HepG2 (cell line): ENCODE data around the gene LRRN2. TPM values are rescaled to one million over a fixed set of nuclear protein-coding genes. Genes with fewer than 3 reads are reported as not detected.

Source experiments
- ATAC-seq: fragments of 200-7000 bp; cut with Tn5 transposase; 3 replicates; pipeline ENCODE4 v1.9.1; 2020; ENCODE audit warnings: mild to moderate bottlenecking, moderate library complexity
- BruUV-seq: library from RNA; stranded (reverse); fragments of 400-500 nt; replicated peaks from 2 replicates; lab custom pipeline; 2021; lab: Mats Ljungman, UMichigan
- CTCF ChIA-PET: fragments of 300-600 bp; formaldehyde crosslinking; extraction: SDS; loops from one replicate; lab custom pipeline; 2021; ENCODE audit warnings: low total read pairs, inconsistent platforms, low intra/inter-chr PET ratio; lab: Yijun Ruan, JAX
- POLR2A ChIA-PET: fragments of 350-600 bp; sonication (Branson Sonifier 250); formaldehyde crosslinking; loops from one replicate; lab custom pipeline; 2020; ENCODE audit warnings: antibody characterized with exemption, inconsistent platforms; lab: Yijun Ruan, JAX
- DNase-seq: peaks from one replicate; pipeline ENCODE4 v3.0.0-alpha.2; 2015; ENCODE audit warnings: low spot score
- FAIRE-seq: peaks from 3 replicates; lab custom pipeline; 2011; peaks lifted over from hg19 to GRCh38; lab: Jason Lieb, UNC
- H2AFZ ChIP-seq: one replicate; pipeline ENCODE4 v1.6.1; 2011; ENCODE audit warnings: low read length, inconsistent platforms
- H3K27ac ChIP-seq: fragments of 300-600 bp; 3 replicates; pipeline ENCODE4 v1.8.0; 2011; ENCODE audit warnings: mixed run types, mild to moderate bottlenecking, mixed read lengths, low read length, inconsistent platforms; ENCODE audit not compliant: insufficient read depth; ENCODE audit errors: extremely low read length
- H3K27me3 ChIP-seq, 2 experiments: fragments of 200-600 bp in 1 of 2; 2 replicates in 1 of 2; 3 replicates in 1 of 2; pipeline versions ENCODE4 v1.6.0 to v1.8.0; 2011; ENCODE audit warnings: low read length in 2 of 2, mild to moderate bottlenecking in 2 of 2, moderate library complexity in 2 of 2, inconsistent platforms in 1 of 2; ENCODE audit not compliant: insufficient read depth in 2 of 2, control insufficient read depth in 1 of 2
- H3K36me3 ChIP-seq, 2 experiments: fragments of 200-600 bp in 1 of 2; replicated peaks in 1 of 2; 2 replicates in 1 of 2; 3 replicates in 1 of 2; pipeline versions ENCODE4 v1.5.1 to v1.8.0; 2011; ENCODE audit warnings: low read length in 2 of 2, inconsistent platforms in 1 of 2; ENCODE audit not compliant: insufficient read depth in 2 of 2, control insufficient read depth in 1 of 2
- H3K4me1 ChIP-seq: 2 replicates; pipeline ENCODE4 v1.5.1; 2012; ENCODE audit warnings: low read length, inconsistent platforms; ENCODE audit not compliant: insufficient read depth
- H3K4me2 ChIP-seq: 2 replicates; pipeline ENCODE4 v1.6.0; 2011; ENCODE audit warnings: low read depth, low read length, inconsistent platforms
- H3K4me3 ChIP-seq, 3 experiments: fragments of 200-600 bp in 1 of 3; sonication (generic), shearing (Covaris generic) in 1 of 3; replicated peaks in 1 of 3; 2 replicates each; pipeline ENCODE4 v1.5.1; 2011 to 2016; ENCODE audit warnings: low read length in 3 of 3, inconsistent platforms in 2 of 3, low read depth in 2 of 3, mild to moderate bottlenecking in 2 of 3, control low read depth in 1 of 3, mixed read lengths in 1 of 3; ENCODE audit not compliant: insufficient read depth in 1 of 3
- H3K79me2 ChIP-seq: one replicate; pipeline ENCODE4 v1.6.1; 2011; ENCODE audit warnings: low read length, inconsistent platforms; ENCODE audit not compliant: insufficient read depth
- H3K9ac ChIP-seq: 2 replicates; pipeline ENCODE4 v1.6.0; 2011; ENCODE audit warnings: mild to moderate bottlenecking, low read depth, low read length, inconsistent platforms; ENCODE audit not compliant: insufficient read depth
- H3K9me3 ChIP-seq: 2 replicates; pipeline ENCODE4 v1.5.1; 2012; ENCODE audit warnings: mild to moderate bottlenecking, low read length
- H4K20me1 ChIP-seq: 2 replicates; pipeline ENCODE4 v1.6.0; 2011; ENCODE audit warnings: inconsistent platforms, mild to moderate bottlenecking, low read length, moderate library complexity; ENCODE audit not compliant: insufficient read depth
- AKNA ChIP-seq: sonication (generic); formaldehyde crosslinking; IDR thresholded peaks from 2 replicates; pipeline ENCODE4 v1.4.0; 2020; ENCODE audit warnings: missing genetic modification reagents, borderline replicate concordance
- CREB3 ChIP-seq: sonication (generic); formaldehyde crosslinking; IDR thresholded peaks from 2 replicates; pipeline ENCODE4 v1.5.0; 2020; ENCODE audit warnings: missing genetic modification reagents
- MAF1 ChIP-seq: sonication (generic); formaldehyde crosslinking; IDR thresholded peaks from 2 replicates; pipeline ENCODE4 v1.5.0; 2020; ENCODE audit warnings: missing genetic modification reagents, borderline replicate concordance
- MZF1 ChIP-seq: sonication (generic); formaldehyde crosslinking; IDR thresholded peaks from 2 replicates; pipeline ENCODE4 v1.8.1; 2023; ENCODE audit warnings: mild to moderate bottlenecking, missing genetic modification reagents, borderline replicate concordance
- ZNF160 ChIP-seq: sonication (generic); formaldehyde crosslinking; IDR thresholded peaks from 2 replicates; pipeline ENCODE4 v1.8.0; 2022; ENCODE audit warnings: mild to moderate bottlenecking, inconsistent platforms, missing genetic modification reagents
- ZNF318 ChIP-seq: sonication (generic); formaldehyde crosslinking; IDR thresholded peaks from 2 replicates; pipeline ENCODE4 v1.4.0; 2020; ENCODE audit warnings: mild to moderate bottlenecking, missing genetic modification reagents
- ZNF44 ChIP-seq: sonication (generic); formaldehyde crosslinking; IDR thresholded peaks from 2 replicates; pipeline ENCODE4 v1.5.1; 2020; ENCODE audit warnings: mild to moderate bottlenecking, missing genetic modification reagents
- ZNF569 ChIP-seq: sonication (generic); formaldehyde crosslinking; IDR thresholded peaks from 2 replicates; pipeline ENCODE4 v1.5.0; 2020; ENCODE audit warnings: mild to moderate bottlenecking, missing genetic modification reagents, moderate library complexity, borderline replicate concordance
- WGBS: methylation state at CpG from one replicate; pipeline ENCODE4 v1.1.6; 2017; ENCODE audit warnings: low lambda C conversion rate; 5-methylcytosine and 5-hydroxymethylcytosine counted together
- in situ Hi-C: cut with HindIII; loops from 2 replicates; pipeline ENCODE4 v1.10.0; 2017; ENCODE audit warnings: low pct_unique_long_range_greater_than_20kb; ENCODE audit not compliant: extremely low pct_ligation_motif_present
- intact Hi-C: fragments of 100-400 bp; cut with micrococcal nuclease; formaldehyde crosslinking; loops from one replicate; pipeline ENCODE4 v1.10.0; 2022; ENCODE audit not compliant: unreplicated experiment
- polyA plus RNA-seq, 8 experiments: library from polyadenylated mRNA; depleted of rRNA in 3 of 8; stranded (reverse) in 7 of 8; unstranded in 1 of 8; fragments of >200 nt; fragmentation: Illumina TruSeq in 4 of 8; extraction: Trizol in 4 of 8; gene quantifications; 2 replicates each; pipeline versions ENCODE4 v1.2.1 to v1.2.3, GENCODE V29; 2011 to 2016; ENCODE audit warnings: low read depth in 4 of 8, missing spikeins in 1 of 8, mixed read lengths in 1 of 8; ENCODE audit not compliant: insufficient read depth in 1 of 8
- total RNA-seq, 5 experiments: library from RNA; depleted of rRNA; stranded (reverse); fragments of >200 nt; fragmentation: Illumina TruSeq; extraction: Trizol; gene quantifications; 2 replicates each; pipeline ENCODE4 v1.2.3, GENCODE V29; 2016; ENCODE audit warnings: low read depth in 1 of 5

Gene LRRN2
- total and polyA plus RNA-seq, 2 of the 13 experiments (the other 11 are each of a cell fraction or from before 2014, with no cell fraction given), result not detected

- Histone ChIP-seq H2AFZ (no peak overlapping the region), H3K27me3 (no peaks in the 10 kb centered on the region), H3K36me3 (no peaks in the 10 kb centered on the region), H3K9me3 (no peaks in the 10 kb centered on the region), H3K9ac (no peak overlapping the region), H3K4me1 (no peaks in the 10 kb centered on the region), H3K4me2 (no peak overlapping the region), H3K79me2 (no peaks in the 10 kb centered on the region), H3K4me3 (no peak overlapping the region), H3K27ac (no peak overlapping the region), H4K20me1 (no peaks in the 10 kb centered on the region)
- in situ Hi-C loops (no loop called here), intact Hi-C loops (no loop called here)
- WGBS, result 60% methylated on average over 18 of the region's 18 CpGs
- no peak for DNase-seq
- BruUV-seq, result no TSS peak
- FAIRE-seq, result no peak
- ChIA-PET POLR2A (no interaction called here), CTCF (no interaction called here)
- TF ChIP-seq ZNF160 (CRISPR knock-in tag), result no peak
- no peak for TF ChIP-seq ZNF318 (CRISPR knock-in tag)
- TF ChIP-seq CREB3 (CRISPR knock-in tag), result no peak
- TF ChIP-seq MAF1, result no peak
- TF ChIP-seq ZNF44, result no peak
- no peak for TF ChIP-seq ZNF569
- no peak for TF ChIP-seq MZF1 (CRISPR knock-in tag)
- no peak for TF ChIP-seq AKNA (CRISPR knock-in tag)
- no peak for ATAC-seq
These were observed 106.5 kb downstream of the LRRN2 start for GRCh38 chr1:204578867-204579664.
